GM11168 (cell line): Measurements from ENCODE around the gene PPME1.
"Not testable (repeated sequence)": the region's sequence is repeated elsewhere in the genome, so short reads cannot be mapped to it uniquely, and the experiment has no call there.

Source experiments
- in situ Hi-C: fragments of 300-500 bp; cut with MboI; formaldehyde crosslinking; loops from one replicate; pipeline ENCODE4 v1.12.0; 2022; ENCODE audit warnings: low sequenced_read_pairs; ENCODE audit not compliant: unreplicated experiment

Gene PPME1, protein sequence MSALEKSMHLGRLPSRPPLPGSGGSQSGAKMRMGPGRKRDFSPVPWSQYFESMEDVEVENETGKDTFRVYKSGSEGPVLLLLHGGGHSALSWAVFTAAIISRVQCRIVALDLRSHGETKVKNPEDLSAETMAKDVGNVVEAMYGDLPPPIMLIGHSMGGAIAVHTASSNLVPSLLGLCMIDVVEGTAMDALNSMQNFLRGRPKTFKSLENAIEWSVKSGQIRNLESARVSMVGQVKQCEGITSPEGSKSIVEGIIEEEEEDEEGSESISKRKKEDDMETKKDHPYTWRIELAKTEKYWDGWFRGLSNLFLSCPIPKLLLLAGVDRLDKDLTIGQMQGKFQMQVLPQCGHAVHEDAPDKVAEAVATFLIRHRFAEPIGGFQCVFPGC

DNA sequence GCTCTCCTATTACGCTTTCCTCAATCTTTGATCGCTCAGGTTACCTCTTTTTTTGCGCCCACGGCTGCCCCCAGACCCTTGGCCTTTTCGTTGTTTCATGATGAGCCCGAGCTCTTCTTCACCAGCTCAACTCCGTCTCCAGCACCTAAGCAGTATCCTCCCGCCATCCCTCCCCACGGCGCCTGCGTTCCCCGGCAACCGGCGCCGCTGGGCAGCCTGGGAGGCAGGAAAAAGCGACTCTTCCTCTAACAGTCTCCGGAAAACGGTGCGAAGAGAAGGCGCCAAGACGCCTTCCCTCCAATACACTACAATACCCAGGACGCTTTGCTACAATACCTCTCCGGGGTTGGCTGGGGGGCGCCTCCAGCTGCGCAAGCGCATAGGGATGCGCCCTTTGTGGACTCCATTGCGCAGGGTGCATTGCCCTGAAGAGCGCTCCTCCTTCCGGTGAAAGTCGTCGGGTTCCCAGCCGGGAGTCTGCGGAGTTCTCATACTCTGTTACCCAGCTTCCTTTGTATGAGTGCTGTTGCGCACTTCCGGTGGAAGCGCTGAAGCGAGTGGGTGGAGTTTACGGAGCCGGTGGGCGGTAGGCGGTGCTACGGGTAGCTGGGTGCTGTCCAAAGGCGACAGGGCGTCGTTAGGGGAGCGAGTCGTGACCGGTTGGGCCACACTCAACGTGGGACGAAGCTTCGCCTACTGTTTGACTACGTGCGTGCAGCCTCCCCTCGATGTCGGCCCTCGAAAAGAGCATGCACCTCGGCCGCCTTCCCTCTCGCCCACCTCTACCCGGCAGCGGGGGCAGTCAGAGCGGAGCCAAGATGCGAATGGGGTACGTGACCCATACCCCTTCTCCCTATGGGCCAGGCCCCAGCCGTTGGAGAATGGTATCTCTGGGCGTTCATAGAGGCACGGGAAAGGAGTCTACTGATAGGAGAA is at the start of gene PPME1, which contains the start of gene C2CD3:
PPME1 (plus strand) TSS at position 596 of the 936 bp plus-strand sequence; CDS start at position 729, 133 bp downstream.
C2CD3 (minus strand) TSS at position 309 of the 936 bp plus-strand sequence; CDS start at position 99, 210 bp downstream.
- in situ Hi-C loops = no loop called here

DNA sequence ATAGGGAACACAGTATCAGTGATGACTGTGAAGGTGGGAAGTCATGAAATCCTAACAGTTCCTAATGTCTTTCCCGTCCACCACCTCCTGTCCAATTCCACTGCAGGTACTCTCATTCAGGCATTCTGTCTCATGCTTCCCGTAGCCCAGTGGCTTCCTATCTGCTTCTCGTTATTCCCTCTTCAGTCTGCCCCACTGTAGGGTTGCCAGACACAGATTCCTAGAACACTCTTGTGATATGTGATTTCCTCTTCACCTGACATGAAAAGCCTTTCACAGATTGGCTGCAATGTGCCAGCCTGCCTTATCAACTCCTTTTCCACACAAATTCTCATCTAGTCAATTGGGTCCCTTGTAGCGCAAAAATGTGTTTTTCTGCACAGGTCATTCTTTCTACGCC is 49.3 kb upstream of the PPME1 start:
- in situ Hi-C loops = no loop called here

DNA sequence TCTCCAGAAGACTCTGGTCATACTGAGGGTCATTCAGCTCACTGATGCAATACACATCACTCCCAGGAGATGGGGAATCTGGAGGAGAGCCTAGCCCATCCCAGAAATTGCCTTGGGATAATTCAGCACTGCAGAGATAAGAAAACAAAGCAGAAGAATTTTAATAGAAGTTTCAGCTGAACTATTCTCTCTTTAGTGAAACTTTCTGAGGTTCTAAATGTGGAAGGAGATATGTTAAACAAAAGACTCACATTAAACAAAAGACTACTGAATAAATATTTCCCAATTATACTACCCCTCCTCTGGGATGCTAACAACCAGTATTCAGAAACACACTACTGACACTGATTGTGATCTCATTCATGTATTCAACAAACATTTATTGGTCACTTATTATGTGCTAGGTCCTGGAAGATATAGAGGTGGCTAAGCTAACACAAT is 48.1 kb upstream of the PPME1 start:
- in situ Hi-C loops = no loop called here

DNA sequence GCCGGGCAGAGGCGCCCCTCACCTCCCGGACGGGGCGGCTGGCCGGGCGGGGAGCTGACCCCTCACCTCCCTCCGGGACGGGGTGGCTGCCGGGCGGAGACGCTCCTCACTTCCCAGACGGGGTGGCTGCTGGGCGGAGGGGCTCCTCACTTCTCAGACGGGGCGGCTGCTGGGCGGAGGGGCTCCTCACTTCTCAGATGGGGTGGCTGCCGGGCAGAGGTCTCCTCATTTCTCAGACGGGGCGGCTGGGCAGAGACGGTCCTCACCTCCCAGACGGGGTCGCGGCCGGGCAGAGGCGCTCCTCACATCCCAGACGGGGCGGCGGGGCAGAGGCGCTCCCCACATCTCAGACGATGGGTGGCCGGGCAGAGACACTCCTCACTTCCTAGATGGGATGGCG is 42.0 kb upstream of the PPME1 start:
- in situ Hi-C loops = not testable (repeated sequence)

DNA sequence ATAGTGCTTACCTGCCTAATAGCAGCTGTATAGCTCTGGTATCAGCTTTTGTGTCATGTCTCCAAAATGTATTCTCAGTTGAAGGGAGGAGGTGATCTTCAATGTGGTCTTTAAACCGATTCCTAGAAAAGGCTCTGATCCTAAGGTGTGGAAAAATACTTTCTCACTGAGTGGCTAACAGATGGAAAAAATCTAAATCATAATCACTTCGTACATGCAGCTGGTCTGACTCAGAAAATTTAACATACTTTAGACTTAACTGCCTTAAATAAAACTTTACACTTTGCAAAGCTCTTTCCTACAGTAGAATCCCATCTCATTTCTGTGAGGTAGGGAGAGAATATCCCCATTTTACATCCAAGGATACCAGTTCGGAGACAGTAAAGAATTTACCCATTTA is 38.3 kb upstream of the PPME1 start:
- in situ Hi-C loops = no loop called here

DNA sequence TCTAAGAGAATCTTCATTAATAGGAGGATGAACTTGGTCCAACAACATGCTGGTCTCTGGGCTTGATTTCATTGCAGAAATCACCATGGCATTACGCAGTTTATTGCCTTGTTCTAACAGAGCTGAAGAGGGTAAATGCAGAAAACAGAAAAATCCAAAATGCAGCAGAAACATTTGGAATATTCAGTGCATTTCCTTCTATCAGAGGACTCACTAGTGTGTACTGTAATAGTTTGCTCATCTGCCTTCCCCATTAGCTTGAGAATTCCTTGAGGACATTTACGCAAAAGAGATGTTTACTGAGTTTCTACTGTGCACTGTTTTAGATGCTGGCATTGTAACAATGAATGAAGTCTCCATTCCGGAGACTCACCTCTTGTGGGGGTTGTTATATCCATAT is 37.7 kb upstream of the PPME1 start:
- in situ Hi-C loops = no loop called here

DNA sequence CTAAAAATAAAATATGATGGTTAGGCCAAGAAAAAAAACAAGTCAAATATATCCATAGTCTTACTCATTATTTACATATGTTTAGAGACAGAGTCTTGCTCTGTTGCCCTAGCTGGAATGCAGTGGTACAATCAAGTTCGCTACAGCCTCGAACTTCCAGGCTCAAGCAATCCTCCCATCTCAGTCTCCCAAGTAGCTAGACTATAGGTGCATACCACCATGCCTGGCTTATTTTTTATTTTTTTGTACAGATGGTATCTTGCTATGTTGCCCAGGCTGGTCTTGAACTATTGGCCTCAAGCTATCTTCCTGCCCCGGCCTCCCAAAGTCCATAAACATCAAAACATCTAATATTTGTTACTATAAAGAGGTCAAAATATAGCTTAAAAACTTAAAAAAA is 36.4 kb upstream of the PPME1 start:
- in situ Hi-C loops = no loop called here

DNA sequence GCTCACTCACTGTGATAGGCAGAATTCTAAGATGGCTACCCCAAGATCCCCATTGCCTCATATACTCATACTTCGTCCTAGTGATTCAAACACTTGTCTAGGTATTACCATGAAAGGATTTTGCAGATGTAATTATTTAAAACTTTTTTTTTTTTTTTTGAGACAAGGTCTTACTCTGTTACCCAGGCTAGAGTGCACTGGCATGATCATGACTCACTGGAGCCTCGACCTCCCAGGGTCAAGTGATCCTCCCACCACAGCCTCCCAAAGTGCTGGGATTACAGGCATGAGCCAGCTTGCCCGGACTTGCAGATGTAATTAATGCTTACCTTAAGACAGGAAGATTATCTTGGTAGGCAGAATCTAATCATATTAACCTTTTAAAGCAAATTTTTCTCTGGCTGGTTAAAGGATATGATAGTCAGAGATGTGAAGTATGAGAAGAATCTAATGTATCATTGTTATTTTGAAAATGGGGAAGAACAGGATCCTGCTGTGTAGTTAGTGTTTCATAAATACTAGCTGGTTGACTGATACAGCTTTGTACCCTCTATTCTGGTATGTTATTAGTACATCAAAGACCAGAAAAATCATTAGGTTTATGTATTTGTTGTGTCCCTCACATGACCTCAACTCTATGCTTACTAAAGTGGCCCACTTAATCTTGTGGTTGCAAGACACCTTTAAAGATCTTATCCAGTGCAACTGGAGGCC is 35.8 kb upstream of the PPME1 start:
- in situ Hi-C loops = no loop called here

DNA sequence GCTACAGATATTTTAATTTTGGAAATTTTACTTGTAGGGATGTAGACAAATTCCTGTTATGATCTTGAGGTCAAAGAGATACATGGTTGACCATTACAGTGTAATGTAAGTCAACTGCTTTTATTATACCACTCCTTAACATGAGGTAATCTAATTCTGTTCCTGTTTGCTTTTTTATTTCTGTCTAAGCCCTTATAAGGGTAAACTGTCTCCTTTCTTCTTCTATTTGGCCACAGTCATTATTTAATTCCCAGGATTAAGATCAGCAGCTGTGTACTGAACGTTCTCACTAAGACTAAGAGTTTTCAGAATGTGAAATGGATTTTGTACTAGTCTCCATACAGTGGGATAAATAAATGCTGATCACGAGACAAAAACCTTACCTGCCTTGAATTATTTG is 33.1 kb upstream of the PPME1 start:
- in situ Hi-C loops = no loop called here

DNA sequence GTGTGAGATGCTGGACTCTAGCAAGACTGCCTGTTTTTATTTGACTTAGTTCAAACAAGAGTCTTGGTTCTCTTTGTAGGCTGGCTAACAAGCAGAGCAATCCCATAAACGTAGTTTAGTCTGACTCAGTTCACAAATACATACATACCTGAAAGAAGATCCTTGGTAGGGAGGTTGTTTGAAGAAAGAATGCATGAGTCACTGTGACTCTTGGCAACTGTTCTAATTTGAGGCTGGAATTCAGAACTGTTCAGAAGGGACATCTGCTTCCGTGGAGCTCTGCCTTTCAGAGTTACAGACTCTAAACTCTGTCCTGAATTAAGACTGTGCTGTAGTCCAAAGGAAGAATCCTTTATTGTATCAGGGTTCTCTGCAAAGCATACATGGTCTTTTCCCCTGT is 32.5 kb upstream of the PPME1 start:
- in situ Hi-C loops = no loop called here

DNA sequence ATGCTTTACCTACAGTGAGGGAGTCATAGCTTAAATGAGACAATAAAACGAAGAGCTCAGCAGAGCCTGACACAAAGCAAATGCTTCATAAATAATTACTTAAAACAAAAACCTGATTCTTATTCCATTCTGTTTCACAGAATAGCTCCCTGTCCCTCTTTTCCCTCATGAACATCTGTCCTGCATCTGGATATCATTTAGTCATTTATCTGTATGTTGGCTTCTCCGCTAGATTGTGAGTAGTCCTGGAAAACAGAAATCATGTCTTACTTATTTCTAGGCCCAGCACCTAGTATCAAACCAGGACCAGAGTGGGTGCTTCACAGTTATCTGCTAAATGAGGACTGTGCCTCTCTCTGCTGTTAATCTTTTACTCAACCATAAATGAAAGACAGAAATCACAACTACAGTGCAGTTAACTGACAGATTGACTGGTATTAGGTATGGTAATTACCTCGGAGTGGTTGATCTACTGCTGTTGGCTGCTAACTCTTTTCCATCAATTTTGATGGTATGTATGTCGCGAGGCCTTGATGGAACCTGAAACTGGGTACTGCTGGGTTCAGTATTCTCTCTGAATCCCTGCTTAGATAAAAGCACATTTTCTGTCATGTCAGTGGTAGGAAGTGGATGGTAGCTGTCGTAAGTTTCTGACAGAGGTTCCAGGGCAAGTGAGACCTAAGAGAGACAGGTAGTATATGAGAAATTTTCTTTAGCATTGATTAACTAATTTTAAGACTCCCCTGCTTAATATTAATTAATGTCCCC is 31.8 kb upstream of the PPME1 start:
- in situ Hi-C loops = no loop called here

DNA sequence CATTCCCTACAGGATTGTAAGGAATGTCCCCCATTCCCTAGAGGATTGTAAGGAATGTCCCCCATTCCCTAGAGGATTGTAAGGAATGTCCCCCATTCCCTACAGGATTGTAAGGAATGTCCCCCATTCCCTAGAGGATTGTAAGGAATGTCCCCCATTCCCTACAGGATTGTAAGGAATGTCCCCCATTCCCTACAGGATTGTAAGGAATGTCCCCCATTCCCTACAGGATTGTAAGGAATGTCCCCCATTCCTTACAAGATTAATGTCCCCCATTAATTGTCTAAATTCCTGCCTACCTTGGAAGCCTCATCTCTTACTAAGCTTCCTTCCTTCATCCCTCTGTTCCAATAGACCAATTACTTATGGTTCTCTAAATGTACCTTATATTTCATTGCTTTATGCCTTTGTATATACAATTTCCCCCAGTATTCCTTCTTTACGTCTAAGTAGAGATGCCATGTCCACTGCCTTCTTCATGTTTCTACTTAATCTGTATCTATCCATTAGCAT is 31.1 kb upstream of the PPME1 start:
- in situ Hi-C loops = not testable (repeated sequence)

DNA sequence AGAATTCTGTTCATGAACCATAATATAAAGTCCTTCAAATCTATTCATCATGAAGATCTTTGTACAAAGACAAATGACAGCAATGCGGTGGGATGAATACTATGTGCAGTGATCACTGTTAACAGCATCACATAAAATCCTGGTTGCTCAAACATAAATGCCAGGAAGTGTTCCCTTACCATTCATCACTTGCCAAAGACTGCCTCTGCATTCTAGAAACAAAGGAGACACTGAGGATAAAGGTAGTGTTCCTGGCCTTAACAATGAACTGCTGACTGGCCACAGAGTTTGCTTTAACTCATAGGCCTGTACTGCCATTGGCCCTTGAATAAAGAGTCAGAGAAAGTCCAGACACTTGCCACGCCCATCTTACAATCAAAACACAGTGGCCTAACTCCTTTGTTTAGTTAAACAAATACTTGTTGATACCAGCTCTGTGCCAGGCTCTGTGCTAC is 29.8 kb upstream of the PPME1 start:
- in situ Hi-C loops = no loop called here

DNA sequence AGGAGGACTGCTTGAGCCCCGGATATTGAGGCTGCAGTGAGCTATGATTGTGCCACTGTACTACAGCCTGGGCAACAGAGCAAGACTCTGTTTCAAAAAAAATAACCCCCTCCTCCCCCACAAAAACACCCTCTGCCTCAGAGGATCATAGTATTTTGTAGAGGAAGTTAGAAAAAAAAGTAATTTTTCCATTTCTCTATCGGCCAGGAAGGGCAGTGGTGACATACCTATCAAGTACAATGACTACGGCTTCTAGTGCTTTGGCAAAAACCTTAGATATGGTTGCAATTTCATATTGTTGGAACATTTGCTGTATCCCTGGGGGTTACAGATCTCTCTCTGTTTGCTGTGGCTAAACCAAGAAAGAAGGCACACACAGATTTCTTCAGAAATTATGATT is 29.2 kb upstream of the PPME1 start:
- in situ Hi-C loops = no loop called here

DNA sequence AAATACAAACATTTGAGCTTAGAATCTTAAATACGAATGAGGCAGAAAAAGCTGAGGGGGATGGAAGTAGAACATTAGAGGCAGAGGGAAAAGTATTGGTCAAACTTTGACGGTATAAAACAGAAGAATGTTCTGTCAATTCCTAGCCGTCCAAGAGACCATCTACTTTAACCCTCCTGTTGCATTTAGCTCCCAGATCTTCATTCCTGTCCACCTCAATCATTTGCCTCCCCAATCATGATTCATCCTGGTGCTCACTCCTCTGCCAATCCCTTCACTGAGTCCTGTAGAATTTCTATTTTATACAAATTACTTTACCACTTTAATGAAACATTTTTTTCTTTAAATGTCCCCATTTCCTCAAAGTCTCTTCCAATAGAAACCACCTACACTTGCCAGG is 28.5 kb upstream of the PPME1 start:
- in situ Hi-C loops = no loop called here

DNA sequence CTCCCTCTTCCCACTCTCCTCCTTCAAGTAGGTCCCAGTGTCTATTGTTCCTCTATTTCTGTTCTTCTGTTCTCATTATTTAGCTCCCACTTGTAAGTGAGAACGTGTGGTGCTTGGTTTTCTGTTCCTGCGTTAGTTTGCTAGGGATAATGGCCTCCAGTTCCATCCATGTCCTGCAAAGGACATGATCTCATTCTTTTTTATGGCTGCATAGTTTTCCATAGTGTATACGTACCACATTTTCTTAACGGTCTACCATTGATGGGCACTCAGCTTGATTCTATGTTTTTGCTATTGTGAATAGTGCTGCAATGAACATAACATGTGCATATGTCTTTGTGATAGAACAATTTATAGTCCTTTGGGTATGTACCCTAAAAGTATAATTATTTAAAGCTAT is 26.5 kb upstream of the PPME1 start:
- in situ Hi-C loops = no loop called here

DNA sequence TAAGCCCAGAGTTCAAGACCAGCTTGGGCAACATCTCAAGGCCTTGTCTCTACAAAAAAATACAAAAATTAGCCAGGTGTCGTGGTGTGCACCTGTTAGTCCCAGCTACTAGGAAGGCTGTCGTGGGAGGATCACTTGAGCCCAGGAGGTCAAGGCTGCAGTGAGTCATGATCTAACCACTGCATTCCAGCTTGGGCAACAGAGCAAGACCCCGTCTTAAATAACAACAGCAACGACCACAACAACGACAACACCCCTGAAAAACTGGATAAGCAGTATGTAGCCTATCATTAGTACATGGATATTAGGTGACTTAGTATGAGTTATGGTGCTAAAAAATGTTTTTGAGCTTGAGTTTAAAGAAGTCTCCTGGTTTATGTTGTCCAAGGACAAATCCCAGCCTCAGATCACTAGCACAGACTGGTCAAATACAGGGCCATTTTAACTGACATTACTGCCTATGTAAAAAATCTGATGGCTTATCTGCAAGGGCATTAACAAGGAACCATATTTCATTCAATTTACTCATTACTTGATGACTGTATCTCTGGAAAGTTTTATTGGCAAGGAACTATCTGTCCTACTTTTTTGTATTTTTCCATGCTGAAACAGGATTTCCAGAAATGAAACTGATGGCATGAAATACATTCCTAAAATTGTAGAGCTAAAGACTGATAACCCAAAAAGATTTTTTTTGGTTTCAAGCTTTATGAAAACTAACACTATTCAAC is 23.7 kb upstream of the PPME1 start:
- in situ Hi-C loops = no loop called here

DNA sequence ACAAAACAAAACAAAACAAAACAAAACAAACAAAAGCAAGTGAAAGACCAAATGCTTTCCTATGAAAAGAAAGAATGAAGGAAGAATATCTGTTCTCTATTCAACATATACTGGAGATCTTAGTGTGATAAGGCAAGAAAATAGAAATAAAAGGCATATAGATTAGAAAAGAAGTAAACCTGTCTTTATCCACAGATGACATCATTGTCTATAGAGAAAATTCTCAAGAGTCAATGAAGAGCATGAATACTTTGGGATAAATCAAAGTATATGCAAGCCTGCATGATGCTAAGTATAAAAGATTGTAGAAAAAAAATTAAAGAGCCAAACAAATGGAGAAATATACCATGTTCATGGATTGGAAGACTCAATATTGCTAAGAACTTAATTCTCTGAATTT is 17.9 kb upstream of the PPME1 start:
- in situ Hi-C loops = no loop called here
